Ascending aorta (tissue), 2 donors: ENCODE results near the gene IL1RL2. TPM values are rescaled to one million over a fixed set of nuclear protein-coding genes. Genes with fewer than 3 reads are reported as not detected.

Experiments
- DNase-seq, 2 donors: peaks; one replicate each; pipeline ENCODE4 v3.0.0-alpha.2; 2019; ENCODE audit warnings: low spot score in 2 of 2
- H3K27ac ChIP-seq, 2 donors: fragments of 200-600 bp; sonication (generic); one replicate each; pipeline ENCODE4 v1.5.1; 2016 to 2017; ENCODE audit warnings: mild to moderate bottlenecking in 1 of 2
- H3K27me3 ChIP-seq: fragments of 200-600 bp; sonication (generic); one replicate; pipeline ENCODE4 v1.5.1; 2017
- H3K36me3 ChIP-seq, 2 donors: fragments of 200-600 bp; sonication (generic); one replicate each; pipeline ENCODE4 v1.5.1; 2016
- H3K4me1 ChIP-seq, 2 donors: fragments of 200-600 bp; sonication (generic); one replicate each; pipeline ENCODE4 v1.5.1; 2016 to 2017; ENCODE audit warnings: mild to moderate bottlenecking in 1 of 2
- H3K4me3 ChIP-seq, 2 donors: fragments of 200-600 bp; sonication (generic); one replicate each; pipeline ENCODE4 v1.5.1; 2016 to 2017; ENCODE audit warnings: mild to moderate bottlenecking in 1 of 2
- H3K9me3 ChIP-seq, 2 donors: fragments of 200-600 bp; sonication (generic); one replicate each; pipeline ENCODE4 v1.5.1; 2016
- intact Hi-C: fragments of 100-400 bp; cut with DNase I; formaldehyde crosslinking; loops from one replicate; pipeline ENCODE4 v1.15.1; 2023
- total RNA-seq: library from RNA; depleted of rRNA; stranded (reverse); fragments of >200 nt; gene quantifications from one replicate; pipeline ENCODE4 v1.1.0, GENCODE V29; 2016
- TF ChIP-seq, protein P1 (sequence below), 3 experiments: fragments of 200-600 bp in 2 of 3; fragments of 450-650 bp in 1 of 3; sonication (generic) in 2 of 3; IDR thresholded peaks; one replicate each; pipeline ENCODE4 v1.5.1; 2016 to 2019; ENCODE audit warnings: antibody characterized with exemption in 3 of 3, mild to moderate bottlenecking in 1 of 3, moderate library complexity in 1 of 3

Gene IL1RL2
- total RNA-seq, 1 donor from 2014 or later: not detected

DNA sequence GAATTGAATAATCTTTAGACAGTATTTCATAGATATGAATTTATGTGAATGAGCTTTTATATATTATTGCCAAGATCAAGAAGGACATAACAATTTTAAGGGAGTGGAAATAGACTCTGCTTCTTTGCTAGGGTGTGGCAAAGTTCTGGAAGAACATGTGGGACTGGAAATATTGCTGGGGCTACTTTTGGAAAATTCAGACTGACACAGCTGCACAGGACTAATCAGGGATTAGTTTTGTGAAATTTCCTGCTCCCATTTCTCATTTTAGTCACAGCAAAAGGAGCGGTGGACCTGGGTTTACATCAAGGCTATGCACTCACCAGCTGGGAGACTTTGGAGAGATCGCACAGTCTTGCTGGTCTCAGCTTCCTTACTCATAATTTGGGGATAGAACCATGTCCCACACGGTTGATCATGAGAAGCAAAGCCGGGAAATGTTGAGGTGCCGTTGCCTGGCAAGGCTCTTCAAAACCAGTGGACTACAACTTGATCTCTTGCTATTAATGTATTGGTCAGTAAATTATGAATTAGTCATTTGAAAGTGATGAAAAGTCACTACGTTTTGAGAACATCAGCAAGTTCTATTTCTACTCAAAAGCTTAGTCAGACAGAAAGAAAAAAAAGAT lies 42.4 kb downstream of the IL1RL2 start:
- no peak for DNase-seq
- Histone ChIP-seq H3K4me1 (peaks cover 13 to 15% of the 10 kb centered on the region in 2 donors), H3K27ac (peak overlapping the region; percentile 11 to 33), H3K4me3 (no peak overlapping the region), H3K9me3 (no peaks in the 10 kb centered on the region), H3K27me3 (no peaks in the 10 kb centered on the region), H3K36me3 (no peaks in the 10 kb centered on the region)
- intact Hi-C loops: no loop called here
- TF ChIP-seq, protein P1, sequence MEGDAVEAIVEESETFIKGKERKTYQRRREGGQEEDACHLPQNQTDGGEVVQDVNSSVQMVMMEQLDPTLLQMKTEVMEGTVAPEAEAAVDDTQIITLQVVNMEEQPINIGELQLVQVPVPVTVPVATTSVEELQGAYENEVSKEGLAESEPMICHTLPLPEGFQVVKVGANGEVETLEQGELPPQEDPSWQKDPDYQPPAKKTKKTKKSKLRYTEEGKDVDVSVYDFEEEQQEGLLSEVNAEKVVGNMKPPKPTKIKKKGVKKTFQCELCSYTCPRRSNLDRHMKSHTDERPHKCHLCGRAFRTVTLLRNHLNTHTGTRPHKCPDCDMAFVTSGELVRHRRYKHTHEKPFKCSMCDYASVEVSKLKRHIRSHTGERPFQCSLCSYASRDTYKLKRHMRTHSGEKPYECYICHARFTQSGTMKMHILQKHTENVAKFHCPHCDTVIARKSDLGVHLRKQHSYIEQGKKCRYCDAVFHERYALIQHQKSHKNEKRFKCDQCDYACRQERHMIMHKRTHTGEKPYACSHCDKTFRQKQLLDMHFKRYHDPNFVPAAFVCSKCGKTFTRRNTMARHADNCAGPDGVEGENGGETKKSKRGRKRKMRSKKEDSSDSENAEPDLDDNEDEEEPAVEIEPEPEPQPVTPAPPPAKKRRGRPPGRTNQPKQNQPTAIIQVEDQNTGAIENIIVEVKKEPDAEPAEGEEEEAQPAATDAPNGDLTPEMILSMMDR (IDR thresholded peaks at IDR 0.05): no peak

DNA sequence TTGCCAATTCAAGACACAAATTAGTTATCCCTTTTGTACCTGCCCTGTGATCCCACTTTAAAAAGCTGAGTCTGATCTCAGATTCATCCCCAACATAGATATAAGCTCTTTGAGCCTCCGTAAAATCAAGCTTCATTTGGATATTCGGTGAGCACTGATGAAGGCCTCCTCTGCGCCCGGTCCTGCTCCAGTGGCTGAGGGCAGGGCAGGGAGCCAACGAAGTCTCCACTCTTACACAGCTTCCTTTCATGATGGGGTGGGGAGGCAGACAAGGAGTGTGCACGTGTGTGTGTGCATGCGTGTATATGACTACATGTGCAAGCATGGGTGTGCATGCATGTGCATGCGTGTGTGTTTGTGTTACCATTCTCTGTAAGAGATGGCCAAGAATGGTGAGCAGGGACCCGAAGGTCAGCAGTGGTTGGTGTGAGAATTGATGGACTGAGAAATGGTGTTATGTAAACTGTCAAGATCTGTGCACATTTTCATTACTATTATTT lies 43.6 kb downstream of the IL1RL2 start:
- TF ChIP-seq, protein P1 (IDR thresholded peaks at IDR 0.05): no peak
- Histone ChIP-seq H3K9me3 (no peaks in the 10 kb centered on the region), H3K27me3 (no peaks in the 10 kb centered on the region), H3K4me3 (no peak overlapping the region), H3K27ac (no peak overlapping the region), H3K4me1 (peaks cover 13 to 15% of the 10 kb centered on the region in 2 donors), H3K36me3 (no peaks in the 10 kb centered on the region)
- DNase-seq: no peak
- intact Hi-C loops: no loop called here

DNA sequence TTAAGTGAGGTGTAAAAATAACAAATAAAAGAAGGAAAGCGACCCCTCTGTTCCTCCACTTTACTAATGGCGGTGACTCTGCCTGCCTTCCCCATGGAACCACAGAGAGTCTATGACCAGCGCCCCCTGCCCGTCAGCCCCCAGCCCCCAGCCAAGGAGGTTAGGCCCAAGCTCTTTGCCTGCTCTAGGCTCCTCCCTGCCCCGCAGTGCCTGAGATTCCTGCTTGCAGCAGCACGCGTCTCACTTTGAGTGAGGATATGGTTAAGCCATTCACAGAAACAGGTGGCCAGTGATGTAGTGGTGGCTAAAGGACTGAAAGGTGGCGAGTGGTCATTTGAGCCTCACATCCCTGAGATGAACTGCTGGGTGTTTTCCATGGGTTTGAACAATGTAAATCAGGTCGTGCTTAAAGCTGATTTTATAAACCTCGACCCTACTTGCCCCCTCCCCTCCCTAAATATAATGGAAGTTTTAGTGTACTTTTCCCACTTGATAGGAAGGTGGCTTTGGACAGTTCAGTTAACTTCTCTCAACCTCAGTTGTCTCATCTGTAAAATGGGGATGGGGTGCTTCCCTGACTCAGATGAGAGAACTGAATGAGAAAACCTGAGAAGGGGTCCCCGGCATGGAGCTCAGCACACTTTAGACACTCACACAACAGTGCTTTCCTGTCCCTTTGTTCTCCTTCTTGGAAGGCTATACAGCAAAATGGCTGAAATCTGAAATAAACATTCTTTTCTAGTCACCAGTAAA lies 46.5 kb downstream of the IL1RL2 start:
- H3K4me3 ChIP-seq: no peak overlapping the region
- no peaks in the 10 kb centered on the region for H3K36me3 ChIP-seq
- intact Hi-C loops: no loop called here
- H3K9me3 ChIP-seq: no peaks in the 10 kb centered on the region
- no peak overlapping the region for H3K27ac ChIP-seq
- TF ChIP-seq, protein P1 (IDR thresholded peaks at IDR 0.05): no peak
- no peaks in the 10 kb centered on the region for H3K27me3 ChIP-seq
- H3K4me1 ChIP-seq: peaks cover 3% of the 10 kb centered on the region in 2 donors
- no peak for DNase-seq

DNA sequence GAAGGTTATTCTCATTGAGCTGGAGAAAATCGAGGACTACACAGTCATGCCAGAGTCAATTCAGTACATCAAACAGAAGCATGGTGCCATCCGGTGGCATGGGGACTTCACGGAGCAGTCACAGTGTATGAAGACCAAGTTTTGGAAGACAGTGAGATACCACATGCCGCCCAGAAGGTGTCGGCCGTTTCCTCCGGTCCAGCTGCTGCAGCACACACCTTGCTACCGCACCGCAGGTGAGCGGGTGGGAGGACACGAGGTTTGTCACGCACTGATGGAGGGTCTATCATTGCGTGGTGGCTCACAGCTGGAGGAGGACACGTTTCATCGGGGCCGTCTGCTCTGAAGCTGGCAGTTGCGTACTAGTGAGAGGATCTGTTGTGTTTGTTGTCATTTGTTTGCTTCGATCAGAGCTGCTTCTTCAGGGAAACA lies 48.2 kb downstream of the IL1RL2 start:
- no peaks in the 10 kb centered on the region for H3K4me1 ChIP-seq
- H3K36me3 ChIP-seq: no peaks in the 10 kb centered on the region
- intact Hi-C loops: no loop called here
- H3K4me3 ChIP-seq: no peak overlapping the region
- H3K9me3 ChIP-seq: no peaks in the 10 kb centered on the region
- peak in 1 of 2 donors; percentile 38 for DNase-seq
- H3K27ac ChIP-seq: no peak overlapping the region
- H3K27me3 ChIP-seq: no peaks in the 10 kb centered on the region
- TF ChIP-seq, protein P1 (IDR thresholded peaks at IDR 0.05): no peak

DNA sequence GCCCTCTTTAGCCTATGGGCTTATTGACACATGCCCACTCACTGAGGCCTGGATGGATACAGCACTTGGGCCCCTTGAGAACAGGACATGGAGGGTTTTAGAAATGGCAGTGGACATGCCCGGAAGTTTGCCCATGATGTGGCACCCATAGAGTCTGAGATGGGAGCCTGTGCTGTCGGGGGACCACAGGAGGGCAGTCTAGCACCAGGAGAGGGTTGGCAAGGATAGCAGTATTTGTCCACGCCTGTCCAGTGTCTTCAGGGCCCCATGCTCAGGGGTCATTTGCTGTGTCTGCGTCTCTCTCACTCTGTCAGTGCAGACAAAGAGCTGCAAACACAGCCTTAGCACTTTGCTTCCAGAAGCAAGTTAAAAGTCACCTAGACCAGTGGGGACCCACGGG lies 48.7 kb downstream of the IL1RL2 start:
- peaks cover 0 to 2% of the 10 kb centered on the region in 2 donors for H3K4me1 ChIP-seq
- H3K9me3 ChIP-seq: no peaks in the 10 kb centered on the region
- no peaks in the 10 kb centered on the region for H3K27me3 ChIP-seq
- no peak overlapping the region for H3K4me3 ChIP-seq
- H3K27ac ChIP-seq: no peak overlapping the region
- intact Hi-C loops: no loop called here
- TF ChIP-seq, protein P1 (IDR thresholded peaks at IDR 0.05): no peak
- no peak for DNase-seq
- H3K36me3 ChIP-seq: no peaks in the 10 kb centered on the region
